GM21825 (cell line): ENCODE results near the gene NECTIN1.
A peak's percentile ranks its signal among the peaks of the same experiment; 100 is the strongest.

Experiments
- ATAC-seq: cut with Tn5 transposase; IDR thresholded peaks from one replicate; pipeline ENCODE4 v1.9.1; 2021; ENCODE audit warnings: mild to moderate bottlenecking, moderate library complexity; ENCODE audit not compliant: unreplicated experiment

NECTIN1 gene

GRCh38 chr11:119673759-119674336 lies 55.2 kb downstream of the NECTIN1 start:
- ATAC-seq, result peak; percentile 86

GRCh38 chr11:119673052-119673758 lies 55.8 kb downstream of the NECTIN1 start:
- no peak for ATAC-seq

- no peak for ATAC-seq
Measured at GRCh38 chr11:119672597-119672996, 56.4 kb downstream of the NECTIN1 start.

GRCh38 chr11:119671561-119672015 lies 57.4 kb downstream of the NECTIN1 start:
- ATAC-seq, result no peak

- ATAC-seq, result no peak
Measured at GRCh38 chr11:119671051-119671450, 57.9 kb downstream of the NECTIN1 start.

- ATAC-seq, result no peak
Measured at GRCh38 chr11:119669487-119669886, 59.5 kb downstream of the NECTIN1 start.

- no peak for ATAC-seq
Measured at GRCh38 chr11:119668676-119669075, 60.3 kb downstream of the NECTIN1 start.

- ATAC-seq, result peak; percentile 74
Measured at GRCh38 chr11:119666463-119667131, 62.4 kb downstream of the NECTIN1 start.

- no peak for ATAC-seq
Measured at GRCh38 chr11:119666061-119666460, 62.9 kb downstream of the NECTIN1 start.

- no peak for ATAC-seq
Measured at GRCh38 chr11:119664701-119665420, 64.1 kb downstream of the NECTIN1 start.

GRCh38 chr11:119664063-119664572 lies 64.9 kb downstream of the NECTIN1 start:
- ATAC-seq, result no peak

GRCh38 chr11:119663279-119663678 lies 65.7 kb downstream of the NECTIN1 start:
- no peak for ATAC-seq

GRCh38 chr11:119661226-119661625 lies 67.8 kb downstream of the NECTIN1 start:
- ATAC-seq, result no peak

- no peak for ATAC-seq
Measured at GRCh38 chr11:119659971-119660723, 68.9 kb downstream of the NECTIN1 start.

- no peak for ATAC-seq
Measured at GRCh38 chr11:119652907-119653659, 75.9 kb downstream of the NECTIN1 start.

GRCh38 chr11:119651802-119652584 lies 77.0 kb downstream of the NECTIN1 start:
- ATAC-seq, result no peak

GRCh38 chr11:119650251-119650650 lies 78.7 kb downstream of the NECTIN1 start:
- ATAC-seq, result no peak

- ATAC-seq, result no peak
Measured at GRCh38 chr11:119647254-119647653, 81.7 kb downstream of the NECTIN1 start.

- ATAC-seq, result no peak
Measured at GRCh38 chr11:119645018-119645417, 84.0 kb downstream of the NECTIN1 start.
